GM19351 (cell line): Measurements from ENCODE around the gene KIAA0232.
"Not testable (repeated sequence)": the region's sequence is repeated elsewhere in the genome, so short reads cannot be mapped to it uniquely, and the experiment has no call there.

Experiments used
- ATAC-seq: cut with Tn5 transposase; IDR thresholded peaks from one replicate; pipeline ENCODE4 v1.9.1; 2021; ENCODE audit warnings: mild to moderate bottlenecking, moderate library complexity; ENCODE audit not compliant: unreplicated experiment

Gene KIAA0232

DNA sequence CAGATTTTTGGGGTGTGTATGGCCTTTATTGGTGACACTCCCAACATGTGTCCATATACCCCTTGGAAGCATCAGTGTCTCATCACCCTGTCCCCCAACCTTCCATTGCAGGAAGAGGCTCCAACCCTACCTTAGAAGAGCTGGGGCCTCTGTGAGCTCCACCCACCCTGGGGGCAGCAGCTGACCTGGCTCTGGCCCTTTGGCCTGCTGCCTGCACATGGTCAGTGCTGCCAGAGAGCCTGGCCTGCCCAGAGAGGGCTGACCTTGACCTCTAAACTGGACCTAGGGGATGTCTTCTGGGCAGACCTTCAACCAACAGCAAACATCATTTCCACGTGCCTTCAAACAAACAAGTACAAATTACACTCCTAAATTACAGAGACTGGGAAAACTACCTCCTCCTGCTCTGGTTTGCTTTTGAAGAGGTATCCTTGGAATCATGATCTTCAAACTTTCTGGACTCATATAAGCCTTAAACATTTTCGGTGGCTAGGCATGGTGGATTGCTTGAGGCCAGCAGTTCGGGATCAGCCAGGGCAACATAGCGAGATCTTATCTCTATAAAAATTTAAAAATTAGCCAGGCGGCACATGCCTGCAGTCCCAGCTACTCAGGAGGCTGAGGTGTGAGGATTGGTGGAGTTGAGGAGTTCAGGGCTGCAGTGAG is 27.3 kb upstream of the KIAA0232 start:
- ATAC-seq = no peak

DNA sequence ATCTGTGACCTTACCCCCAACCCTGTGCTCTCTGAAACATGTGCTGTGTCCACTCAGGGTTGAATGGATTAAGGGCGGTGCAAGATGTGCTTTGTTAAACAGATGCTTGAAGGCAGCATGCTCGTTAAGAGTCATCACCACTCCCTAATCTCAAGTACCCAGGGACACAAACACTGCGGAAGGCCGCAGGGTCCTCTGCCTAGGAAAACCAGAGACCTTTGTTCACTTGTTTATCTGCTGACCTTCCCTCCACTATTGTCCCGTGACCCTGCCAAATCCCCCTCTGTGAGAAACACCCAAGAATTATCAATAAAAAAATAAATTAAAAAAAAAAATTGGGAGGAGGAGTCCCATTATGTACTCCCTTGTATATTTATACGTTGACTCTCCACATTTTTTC is 26.2 kb upstream of the KIAA0232 start:
- not testable (repeated sequence) for ATAC-seq

DNA sequence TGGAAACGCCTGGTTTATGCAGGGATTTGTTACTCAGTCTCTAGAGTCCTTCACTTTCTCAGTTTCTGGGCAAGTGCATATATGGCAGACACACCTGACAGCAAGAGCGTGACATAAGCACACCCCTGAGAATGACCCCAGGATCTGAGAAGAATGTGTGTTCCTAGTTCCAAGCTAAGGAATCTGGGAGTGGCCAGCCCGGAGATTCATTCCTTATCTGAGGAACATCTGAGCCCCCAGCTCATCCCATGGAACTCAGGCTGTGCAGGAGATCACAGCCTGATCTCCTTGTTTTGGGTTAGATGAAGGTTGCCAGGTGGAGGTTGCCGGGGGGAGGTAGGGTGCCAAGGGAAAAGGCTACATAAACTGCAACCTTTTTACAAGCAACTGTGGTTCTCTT is 23.8 kb upstream of the KIAA0232 start:
- no peak for ATAC-seq

DNA sequence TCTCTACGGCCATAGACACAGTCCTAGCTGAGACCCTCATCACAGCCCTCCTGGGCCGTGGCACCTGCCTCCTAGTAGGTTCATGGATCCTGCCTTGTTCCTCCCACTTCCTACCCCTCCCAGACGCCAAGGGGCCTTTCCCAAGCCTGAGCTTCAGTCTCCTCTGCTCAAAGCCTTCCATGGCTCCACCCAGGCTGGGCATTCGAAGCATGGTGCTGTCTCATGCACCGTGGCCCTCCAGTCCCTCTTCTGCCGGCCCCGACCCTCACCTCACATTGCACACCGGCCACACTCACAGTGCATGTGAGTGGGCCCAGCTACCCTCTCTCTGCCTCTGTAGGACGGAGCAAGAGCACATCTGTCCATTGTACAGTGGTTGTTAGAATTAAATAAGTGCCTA is 21.7 kb upstream of the KIAA0232 start:
- ATAC-seq = no peak

GRCh38 chr4:6761649-6762615 is 20.6 kb upstream of the KIAA0232 start:
- no peak for ATAC-seq

GRCh38 chr4:6763330-6763851 is 19.1 kb upstream of the KIAA0232 start:
- ATAC-seq = no peak

DNA sequence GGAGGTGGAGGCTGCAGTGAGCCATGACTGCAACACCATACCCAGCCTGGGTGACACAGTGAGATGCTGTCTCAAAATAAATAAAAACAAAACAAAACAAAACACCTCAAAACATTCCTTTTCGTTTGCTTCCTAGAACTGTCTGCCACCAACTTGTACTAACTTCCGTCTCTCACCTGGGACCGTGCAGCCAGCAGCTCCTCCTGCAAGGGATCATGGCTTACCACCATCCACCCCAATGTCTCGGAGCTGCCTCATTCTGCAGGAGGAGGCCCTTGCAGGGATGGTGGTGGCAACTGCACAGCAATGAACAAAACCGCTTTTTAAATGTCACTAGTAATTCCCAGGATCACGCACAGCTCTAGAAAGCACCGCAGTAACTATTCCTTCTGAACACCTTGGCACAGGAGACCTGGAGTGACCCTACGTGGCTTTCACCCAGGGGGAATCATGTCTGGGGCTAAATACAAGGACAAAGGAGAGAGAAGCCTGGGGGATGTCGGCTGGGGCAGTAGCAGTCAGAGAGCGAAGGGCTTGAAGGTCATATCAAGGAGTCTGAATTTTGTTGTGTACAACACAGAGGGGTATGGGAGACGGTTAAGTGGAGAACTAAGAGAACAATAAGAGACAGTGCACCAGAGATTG is 17.4 kb upstream of the KIAA0232 start:
- ATAC-seq = no peak

GRCh38 chr4:6765703-6766102 is 16.8 kb upstream of the KIAA0232 start:
- ATAC-seq = no peak

DNA sequence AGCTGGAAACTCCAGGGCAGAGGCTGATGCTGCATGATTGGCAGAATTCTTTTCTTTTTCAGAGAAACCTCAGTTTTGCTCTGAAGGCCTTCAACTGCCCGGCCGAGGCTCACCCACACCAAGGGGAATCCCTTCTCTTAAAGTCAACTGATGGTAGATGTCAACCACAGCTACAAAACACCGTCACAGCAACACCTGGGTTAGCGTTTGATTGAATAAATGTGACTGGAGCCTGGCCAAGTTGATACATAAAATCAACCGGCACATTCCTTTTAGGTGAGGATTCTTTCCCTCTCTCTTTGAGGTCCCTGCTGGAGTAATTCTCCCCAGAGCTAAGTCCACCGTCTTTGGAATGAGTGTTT is 15.2 kb upstream of the KIAA0232 start:
- ATAC-seq = no peak

DNA sequence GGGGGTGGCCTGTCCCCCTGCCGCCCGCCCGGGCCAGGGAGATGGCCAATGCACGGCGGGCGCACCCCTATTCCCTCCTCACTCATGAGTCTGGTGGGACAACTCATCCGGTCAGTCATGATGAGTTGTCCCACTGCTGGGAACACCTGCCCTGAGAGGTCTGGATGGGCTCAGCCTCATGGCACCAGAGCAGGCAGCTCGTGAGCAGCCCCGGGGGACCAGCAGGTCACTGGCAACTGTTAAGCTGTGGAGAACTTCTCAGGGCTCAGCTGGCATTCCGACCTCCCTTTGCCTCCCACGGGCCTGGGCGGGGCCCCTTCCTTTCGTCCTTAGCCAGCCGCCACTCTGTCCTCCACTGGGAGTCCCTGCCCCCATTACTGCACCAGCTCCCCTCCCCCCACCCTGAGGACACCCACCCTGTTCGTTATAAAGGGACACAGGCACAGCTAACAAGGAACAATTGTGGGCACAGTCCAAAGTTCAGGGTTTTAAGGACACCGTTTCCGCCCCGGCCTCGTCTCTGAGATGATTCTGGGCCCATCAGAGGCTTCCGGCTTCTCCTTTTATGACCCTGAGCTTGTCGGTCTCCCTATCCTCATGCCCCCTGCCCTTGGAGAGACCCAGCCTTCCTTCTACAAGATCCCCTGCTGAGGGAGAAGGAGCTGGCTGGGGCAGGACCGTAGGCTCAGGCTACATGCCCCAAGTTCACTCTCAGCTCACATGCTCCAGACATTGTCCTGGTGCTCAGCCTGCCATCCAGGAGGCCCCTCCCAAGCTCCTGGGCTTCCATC is 14.6 kb upstream of the KIAA0232 start:
- no peak for ATAC-seq

DNA sequence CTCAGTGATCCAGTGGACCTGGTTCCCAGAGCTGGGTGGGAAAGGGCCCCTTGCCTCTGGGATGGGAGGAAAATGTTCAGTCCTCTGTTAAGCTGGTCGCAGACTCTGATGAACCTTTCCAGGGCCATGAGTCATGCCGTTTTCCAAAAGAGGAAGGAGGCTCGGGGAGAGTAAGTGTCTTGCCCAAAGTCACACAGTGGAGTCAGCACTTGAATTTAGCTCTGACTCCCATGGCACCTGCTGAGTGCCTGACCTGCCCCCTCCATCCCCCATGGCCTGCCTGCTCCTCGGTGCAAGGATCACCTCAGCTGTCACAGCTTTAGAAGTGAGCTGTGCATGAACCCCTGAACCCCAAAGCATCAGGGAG is 14.0 kb upstream of the KIAA0232 start:
- no peak for ATAC-seq

GRCh38 chr4:6769233-6769988 is 13.1 kb upstream of the KIAA0232 start:
- no peak for ATAC-seq

- ATAC-seq = no peak
Observed at GRCh38 chr4:6769989-6770420, 12.5 kb upstream of the KIAA0232 start.

DNA sequence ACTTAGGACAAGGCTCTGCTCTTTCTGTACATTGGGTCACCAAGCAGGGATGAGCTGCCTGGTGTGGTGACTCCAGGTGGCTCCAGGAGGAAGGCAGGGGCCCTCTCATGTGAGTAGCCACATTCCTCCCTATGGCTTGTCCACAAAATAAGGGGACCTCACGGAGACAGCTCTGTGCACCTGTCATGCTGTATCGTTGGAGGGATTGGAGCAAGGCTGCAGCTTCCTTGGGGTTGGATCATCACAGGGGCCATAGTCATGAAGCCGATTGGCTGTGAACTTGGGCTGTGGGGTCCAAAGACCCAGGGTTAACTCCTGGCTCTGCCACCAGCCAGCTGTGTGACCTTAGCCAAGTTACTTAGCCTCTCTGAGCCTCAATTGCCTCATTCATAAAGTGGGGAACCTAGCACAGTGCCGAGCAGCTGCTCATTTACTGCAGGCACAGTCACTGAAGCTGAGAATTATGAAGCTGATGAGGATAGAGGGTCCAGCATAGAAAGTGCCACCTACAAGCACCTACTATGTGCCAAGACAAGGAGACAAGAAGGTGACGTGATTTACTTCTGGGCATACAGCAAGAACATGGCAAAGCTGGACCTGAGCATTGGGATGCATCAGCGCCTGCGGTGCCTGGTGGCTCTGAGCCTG is 11.8 kb upstream of the KIAA0232 start:
- ATAC-seq = no peak

GRCh38 chr4:6771229-6771671 is 11.3 kb upstream of the KIAA0232 start:
- no peak for ATAC-seq

DNA sequence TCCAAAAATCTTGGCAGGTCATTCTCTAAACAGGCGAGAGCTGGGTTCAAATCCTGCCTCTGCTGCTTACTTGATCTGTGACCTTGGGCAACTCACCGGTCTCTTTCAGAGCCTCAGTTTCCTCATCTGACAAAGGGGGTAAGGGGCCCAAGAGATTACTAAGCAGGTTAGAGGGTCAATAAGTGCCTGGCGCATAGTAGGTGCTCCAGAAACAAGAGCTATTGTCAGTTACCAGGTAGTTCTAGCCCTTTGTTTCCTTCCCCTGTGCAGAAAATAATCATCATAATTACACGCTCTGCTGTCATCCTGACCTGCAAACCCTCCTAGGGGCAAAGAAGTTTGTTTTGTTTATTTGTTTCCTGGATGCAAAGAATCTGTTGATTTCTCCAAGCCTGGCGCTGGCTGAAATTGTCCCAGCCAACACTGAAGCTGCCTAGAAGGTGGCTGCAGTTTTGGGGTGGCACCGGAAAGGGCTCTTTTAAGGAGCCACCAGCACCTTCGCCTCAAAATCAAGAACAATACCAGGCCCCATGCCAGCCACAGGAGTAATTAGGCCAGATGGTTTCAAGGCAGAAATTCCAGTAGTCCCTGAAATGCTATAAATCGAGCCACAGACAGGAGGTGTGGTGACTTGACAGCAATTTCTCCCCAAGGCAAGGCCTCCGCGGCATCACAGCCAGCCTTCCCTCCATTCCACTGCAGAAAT is 10.2 kb upstream of the KIAA0232 start:
- ATAC-seq = no peak

DNA sequence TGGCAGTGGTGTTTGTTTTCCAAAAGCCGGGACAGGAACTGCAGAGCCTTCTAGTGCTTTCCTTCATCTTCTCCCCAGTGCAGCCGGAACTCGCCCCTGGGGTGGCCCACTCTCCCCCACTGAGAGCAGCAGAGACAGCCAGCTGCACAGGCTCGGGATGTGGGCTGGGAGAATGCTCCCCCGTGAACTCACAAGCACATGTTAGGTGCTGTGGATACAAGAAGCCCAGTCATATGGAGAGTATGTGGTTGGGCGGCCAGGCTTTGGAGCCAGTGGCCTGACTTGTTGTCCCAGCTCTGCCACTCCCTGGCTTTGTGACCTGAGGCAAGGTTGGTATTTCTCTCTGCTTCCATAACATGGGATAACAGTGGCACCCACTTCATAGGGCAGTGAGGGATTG is 9.4 kb upstream of the KIAA0232 start:
- ATAC-seq = no peak

- ATAC-seq = no peak
Observed at GRCh38 chr4:6773616-6774540, 8.6 kb upstream of the KIAA0232 start.
